ENCODE measurements around the gene CIB1.

The CIB1 gene

GRCh38 chr15:90207252-90207651, 26.5 kb downstream of the CIB1 start:
- peaks cover 67% of the 10 kb centered on the region; the same call in 1 of the 2 replicates for H3K79me2 ChIP-seq (ENCODE audit: insufficient read depth, low read length)
- H3K4me1 ChIP-seq (ENCODE audit: insufficient read depth, low read length, poor library complexity, severe bottlenecking) = peaks cover 48% of the 10 kb centered on the region
- H2AFZ ChIP-seq (ENCODE audit: low read length) = no peak overlapping the region
- no peak overlapping the region for H3K4me2 ChIP-seq (ENCODE audit: low read depth, low read length, poor library complexity, severe bottlenecking)
- no peak for TF ChIP-seq EZH2phosphoT487 (IDR thresholded peaks at IDR 0.05; ENCODE audit: borderline replicate concordance)
- TF ChIP-seq, protein P1, sequence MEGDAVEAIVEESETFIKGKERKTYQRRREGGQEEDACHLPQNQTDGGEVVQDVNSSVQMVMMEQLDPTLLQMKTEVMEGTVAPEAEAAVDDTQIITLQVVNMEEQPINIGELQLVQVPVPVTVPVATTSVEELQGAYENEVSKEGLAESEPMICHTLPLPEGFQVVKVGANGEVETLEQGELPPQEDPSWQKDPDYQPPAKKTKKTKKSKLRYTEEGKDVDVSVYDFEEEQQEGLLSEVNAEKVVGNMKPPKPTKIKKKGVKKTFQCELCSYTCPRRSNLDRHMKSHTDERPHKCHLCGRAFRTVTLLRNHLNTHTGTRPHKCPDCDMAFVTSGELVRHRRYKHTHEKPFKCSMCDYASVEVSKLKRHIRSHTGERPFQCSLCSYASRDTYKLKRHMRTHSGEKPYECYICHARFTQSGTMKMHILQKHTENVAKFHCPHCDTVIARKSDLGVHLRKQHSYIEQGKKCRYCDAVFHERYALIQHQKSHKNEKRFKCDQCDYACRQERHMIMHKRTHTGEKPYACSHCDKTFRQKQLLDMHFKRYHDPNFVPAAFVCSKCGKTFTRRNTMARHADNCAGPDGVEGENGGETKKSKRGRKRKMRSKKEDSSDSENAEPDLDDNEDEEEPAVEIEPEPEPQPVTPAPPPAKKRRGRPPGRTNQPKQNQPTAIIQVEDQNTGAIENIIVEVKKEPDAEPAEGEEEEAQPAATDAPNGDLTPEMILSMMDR (conservative IDR thresholded peaks at IDR 0.05; ENCODE audit: low read length) = no peak
- no peaks in the 10 kb centered on the region for H3K9me2 ChIP-seq (replicated peaks; ENCODE audit: low read depth, low read length)
- peaks cover 9% of the 10 kb centered on the region for H4K20me1 ChIP-seq (ENCODE audit: insufficient read depth, low read length, poor library complexity, severe bottlenecking)
- H3K9me3 ChIP-seq (ENCODE audit: insufficient read depth, low read depth, low read length) = no peaks in the 10 kb centered on the region
- H3K4me3 ChIP-seq (ENCODE audit: low read length, poor library complexity, severe bottlenecking) = no peak overlapping the region
- no peak overlapping the region for H3K9ac ChIP-seq (ENCODE audit: low read depth, low read length, poor library complexity, severe bottlenecking)
- H3K27me3 ChIP-seq (ENCODE audit: insufficient read depth, low read length, poor library complexity, severe bottlenecking) = no peaks in the 10 kb centered on the region
- H3F3A ChIP-seq (ENCODE audit: low read depth) = no peaks in the 10 kb centered on the region
- no peaks in the 10 kb centered on the region for H3K36me3 ChIP-seq (ENCODE audit: insufficient read depth, low read length)

- H3K9me2 ChIP-seq (replicated peaks; ENCODE audit: low read depth, low read length) = no peaks in the 10 kb centered on the region
Observed at GRCh38 chr15:90205886-90206285, 27.9 kb downstream of the CIB1 start.

GRCh38 chr15:90205050-90205848, 28.5 kb downstream of the CIB1 start:
- no peaks in the 10 kb centered on the region for H3K27me3 ChIP-seq (ENCODE audit: insufficient read depth, low read length, poor library complexity, severe bottlenecking)
- H3K9me3 ChIP-seq (ENCODE audit: insufficient read depth, low read depth, low read length) = no peaks in the 10 kb centered on the region
- no peaks in the 10 kb centered on the region for H3K36me3 ChIP-seq (ENCODE audit: insufficient read depth, low read length)
- peak overlapping the region; percentile 30 for H3K4me3 ChIP-seq (ENCODE audit: low read length, poor library complexity, severe bottlenecking)
- no peak overlapping the region for H2AFZ ChIP-seq (ENCODE audit: low read length)
- no peaks in the 10 kb centered on the region for H3K9me2 ChIP-seq (replicated peaks; ENCODE audit: low read depth, low read length)
- peaks cover 51% of the 10 kb centered on the region for H3K4me1 ChIP-seq (ENCODE audit: insufficient read depth, low read length, poor library complexity, severe bottlenecking)
- peaks cover 68% of the 10 kb centered on the region for H3K79me2 ChIP-seq (ENCODE audit: insufficient read depth, low read length)
- TF ChIP-seq, protein P1 (conservative IDR thresholded peaks at IDR 0.05; ENCODE audit: low read length) = no peak
- H3F3A ChIP-seq (ENCODE audit: low read depth) = no peaks in the 10 kb centered on the region
- H3K4me2 ChIP-seq (ENCODE audit: low read depth, low read length, poor library complexity, severe bottlenecking) = peak overlapping the region; percentile 91
- no peak overlapping the region for H3K9ac ChIP-seq (ENCODE audit: low read depth, low read length, poor library complexity, severe bottlenecking)
- peaks cover 13% of the 10 kb centered on the region for H4K20me1 ChIP-seq (ENCODE audit: insufficient read depth, low read length, poor library complexity, severe bottlenecking)

More at GRCh38 chr15:90205886-90206285, 27.9 kb downstream of the CIB1 start:
- Histone ChIP-seq H3K4me1 (ENCODE audit: insufficient read depth, low read length, poor library complexity, severe bottlenecking) (peaks cover 46% of the 10 kb centered on the region), H4K20me1 (ENCODE audit: insufficient read depth, low read length, poor library complexity, severe bottlenecking) (peaks cover 13% of the 10 kb centered on the region), H3K9ac (ENCODE audit: low read depth, low read length, poor library complexity, severe bottlenecking) (no peak overlapping the region), H3K4me3 (ENCODE audit: low read length, poor library complexity, severe bottlenecking) (peak overlapping the region; percentile 30), H3F3A (ENCODE audit: low read depth) (no peaks in the 10 kb centered on the region), H3K79me2 (ENCODE audit: insufficient read depth, low read length) (peaks cover 68% of the 10 kb centered on the region), H3K4me2 (ENCODE audit: low read depth, low read length, poor library complexity, severe bottlenecking) (peak overlapping the region; percentile 91), H3K27me3 (ENCODE audit: insufficient read depth, low read length, poor library complexity, severe bottlenecking) (no peaks in the 10 kb centered on the region), H3K36me3 (ENCODE audit: insufficient read depth, low read length) (no peaks in the 10 kb centered on the region), H2AFZ (ENCODE audit: low read length) (no peak overlapping the region), H3K9me3 (ENCODE audit: insufficient read depth, low read depth, low read length) (no peaks in the 10 kb centered on the region)
- TF ChIP-seq EZH2phosphoT487 (IDR thresholded peaks at IDR 0.05; ENCODE audit: borderline replicate concordance) = no peak
- TF ChIP-seq, protein P1 (conservative IDR thresholded peaks at IDR 0.05; ENCODE audit: low read length) = no peak
